Immature natural killer cell (primary cell): ENCODE data around the gene C3orf70. TPM values are rescaled to one million over a fixed set of nuclear protein-coding genes. Genes with fewer than 3 reads are reported as not detected.

Experiments used
- DNase-seq, 3 donors: peaks; one replicate each; pipeline ENCODE4 v3.0.0; 2022; ENCODE audit warnings: mixed read lengths in 1 of 3
- H3K27ac Mint-ChIP-seq, 6 donors: one replicate each; pipeline ENCODE4 v1.8.0; 2020; ENCODE audit warnings: mixed read lengths in 6 of 6, mild to moderate bottlenecking in 5 of 6, inconsistent platforms in 4 of 6, moderate library complexity in 3 of 6
- H3K27me3 Mint-ChIP-seq, 3 donors: one replicate each; pipeline ENCODE4 v1.8.0; 2020 to 2021; ENCODE audit warnings: low read depth in 3 of 3, mild to moderate bottlenecking in 3 of 3, mixed read lengths in 3 of 3, moderate library complexity in 3 of 3, inconsistent platforms in 1 of 3
- H3K36me3 Mint-ChIP-seq, 3 donors: one replicate each; pipeline ENCODE4 v1.8.0; 2020; ENCODE audit warnings: mixed read lengths in 3 of 3, inconsistent platforms in 2 of 3, mild to moderate bottlenecking in 2 of 3
- H3K4me1 Mint-ChIP-seq, 2 donors: one replicate each; pipeline ENCODE4 v1.8.0; 2020; ENCODE audit warnings: inconsistent platforms in 2 of 2, mild to moderate bottlenecking in 2 of 2, mixed read lengths in 2 of 2, moderate library complexity in 1 of 2
- H3K4me3 Mint-ChIP-seq, 5 donors: one replicate each; pipeline ENCODE4 v1.8.0; 2020; ENCODE audit warnings: mild to moderate bottlenecking in 5 of 5, mixed read lengths in 5 of 5, inconsistent platforms in 3 of 5, moderate library complexity in 3 of 5
- H3K9me3 Mint-ChIP-seq, 6 donors: one replicate each; pipeline ENCODE4 v1.8.0; 2020; ENCODE audit warnings: mild to moderate bottlenecking in 6 of 6, mixed read lengths in 6 of 6, inconsistent platforms in 4 of 6, moderate library complexity in 3 of 6
- polyA plus RNA-seq, 3 donors: library from polyadenylated mRNA; unstranded; fragments of 300-500 nt; fragmentation: Illumina TruSeq; gene quantifications; one replicate each; pipeline ENCODE4 v1.2.3, GENCODE V29; 2021

The C3orf70 gene
- polyA plus RNA-seq, 3 donors from 2014 or later: not detected

DNA sequence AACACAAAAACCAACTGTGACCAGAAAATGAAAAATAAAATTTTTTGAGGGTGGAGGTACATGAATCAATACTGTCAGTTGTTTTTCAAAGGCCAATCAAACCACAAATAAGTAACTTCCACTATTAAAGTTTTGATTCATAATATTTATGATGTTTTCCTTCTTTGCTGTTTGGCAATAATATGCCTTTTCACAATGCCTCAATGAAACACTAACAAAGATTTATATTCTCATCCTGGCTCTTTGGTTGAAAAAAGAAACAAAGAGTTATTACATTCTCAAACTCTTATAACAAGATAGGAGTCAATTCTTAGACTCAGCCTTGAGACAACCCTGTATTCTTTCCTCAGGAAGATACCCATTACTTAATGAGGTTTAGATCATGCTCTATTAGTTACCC, 63.1 kb downstream of the C3orf70 start:
- H3K27ac Mint-ChIP-seq: no peak overlapping the region
- H3K9me3 Mint-ChIP-seq: no peaks in the 10 kb centered on the region
- H3K27me3 Mint-ChIP-seq: peaks cover 0 to 16% (median 0%) of the 10 kb centered on the region in 3 donors
- DNase-seq: no peak
- no peaks in the 10 kb centered on the region for H3K36me3 Mint-ChIP-seq
- H3K4me3 Mint-ChIP-seq: no peak overlapping the region
- H3K4me1 Mint-ChIP-seq: no peaks in the 10 kb centered on the region

DNA sequence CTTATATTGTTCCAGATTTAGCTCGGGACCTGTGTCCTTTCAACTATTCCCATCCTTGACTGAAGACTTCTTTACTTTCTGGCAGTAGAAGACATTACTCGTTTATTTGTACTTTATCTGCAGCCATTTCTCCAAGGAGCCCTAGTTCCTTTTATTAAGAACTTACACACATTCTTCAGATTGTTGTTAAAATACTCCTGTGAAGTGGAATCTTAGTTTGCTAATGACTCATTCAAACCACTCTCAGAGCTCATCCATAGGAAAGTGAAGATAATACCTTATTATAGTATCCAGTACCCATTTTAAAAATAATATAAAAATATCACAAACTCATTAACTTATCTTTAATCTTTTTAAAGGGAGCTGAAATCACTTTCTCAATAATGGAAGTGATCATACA, 63.5 kb downstream of the C3orf70 start:
- Mint-ChIP-seq H3K9me3 (no peaks in the 10 kb centered on the region), H3K27ac (no peak overlapping the region), H3K36me3 (no peaks in the 10 kb centered on the region), H3K4me3 (no peak overlapping the region), H3K4me1 (no peaks in the 10 kb centered on the region), H3K27me3 (peaks cover 0 to 17% (median 0%) of the 10 kb centered on the region in 3 donors)
- no peak for DNase-seq

DNA sequence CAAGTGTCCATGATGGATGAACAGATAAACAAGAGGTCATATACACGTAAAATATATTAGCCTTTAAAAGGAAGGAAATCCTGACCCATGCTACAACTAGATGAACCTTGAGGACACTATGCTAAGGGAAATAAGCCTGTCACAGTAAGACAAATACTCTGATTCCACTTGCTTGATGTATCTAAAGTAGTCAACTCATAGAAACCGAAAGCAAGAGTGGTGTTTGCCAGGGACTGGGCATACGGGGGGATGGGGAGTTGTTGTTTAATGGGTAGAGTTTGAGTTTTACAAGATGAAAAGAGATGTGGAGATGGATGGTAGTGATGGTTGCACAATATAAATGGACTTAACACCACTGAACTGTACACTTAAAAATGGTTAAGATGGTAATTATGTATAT, 65.4 kb downstream of the C3orf70 start:
- H3K36me3 Mint-ChIP-seq: no peaks in the 10 kb centered on the region
- peaks cover 0 to 13% (median 5%) of the 10 kb centered on the region in 3 donors for H3K27me3 Mint-ChIP-seq
- no peak overlapping the region for H3K4me3 Mint-ChIP-seq
- no peaks in the 10 kb centered on the region for H3K4me1 Mint-ChIP-seq
- no peak overlapping the region for H3K27ac Mint-ChIP-seq
- no peaks in the 10 kb centered on the region for H3K9me3 Mint-ChIP-seq
- no peak for DNase-seq

DNA sequence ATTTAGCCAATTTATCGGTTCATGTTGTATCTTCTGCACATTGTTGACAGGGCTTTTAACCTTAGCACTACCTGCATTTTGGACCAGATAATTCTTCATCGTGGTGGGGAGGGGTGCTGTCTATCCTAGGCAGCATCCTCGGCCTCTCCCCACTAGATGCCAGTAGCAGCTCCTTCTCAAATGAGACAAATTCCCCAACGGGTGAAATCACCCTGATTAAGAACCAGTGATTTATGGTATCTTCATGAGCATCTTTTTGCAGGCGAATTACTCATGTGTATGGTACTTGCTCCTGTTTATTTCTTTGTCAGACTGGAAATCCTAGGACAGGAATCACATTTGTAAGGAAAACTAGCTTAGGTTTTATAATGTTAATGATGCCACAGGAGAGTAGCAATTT, 68.0 kb downstream of the C3orf70 start:
- H3K36me3 Mint-ChIP-seq: no peaks in the 10 kb centered on the region
- H3K27ac Mint-ChIP-seq: no peak overlapping the region
- no peaks in the 10 kb centered on the region for H3K9me3 Mint-ChIP-seq
- no peak for DNase-seq
- H3K27me3 Mint-ChIP-seq: peaks cover 0 to 10% (median 5%) of the 10 kb centered on the region in 3 donors
- no peaks in the 10 kb centered on the region for H3K4me1 Mint-ChIP-seq
- no peak overlapping the region for H3K4me3 Mint-ChIP-seq

DNA sequence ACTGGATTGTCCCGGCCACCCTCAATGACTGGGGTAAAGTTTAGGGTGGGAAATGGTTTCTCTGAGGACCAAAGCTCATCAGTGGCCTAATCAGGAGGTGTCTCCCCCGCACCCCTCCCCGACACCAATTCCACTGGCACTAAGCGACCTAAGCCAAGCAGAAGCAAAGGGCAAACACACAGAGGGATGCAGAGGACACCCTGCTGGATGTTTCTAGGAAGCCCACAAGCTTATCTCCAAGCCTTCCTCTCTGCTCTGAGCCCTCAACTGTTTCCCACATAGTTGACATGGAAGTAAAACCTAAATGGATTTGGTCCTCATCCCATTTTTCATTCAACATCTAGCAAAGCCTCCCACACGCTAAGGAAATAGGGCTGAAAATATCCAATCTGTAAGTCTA, 68.5 kb downstream of the C3orf70 start:
- Mint-ChIP-seq H3K4me3 (no peak overlapping the region), H3K27ac (no peak overlapping the region)

DNA sequence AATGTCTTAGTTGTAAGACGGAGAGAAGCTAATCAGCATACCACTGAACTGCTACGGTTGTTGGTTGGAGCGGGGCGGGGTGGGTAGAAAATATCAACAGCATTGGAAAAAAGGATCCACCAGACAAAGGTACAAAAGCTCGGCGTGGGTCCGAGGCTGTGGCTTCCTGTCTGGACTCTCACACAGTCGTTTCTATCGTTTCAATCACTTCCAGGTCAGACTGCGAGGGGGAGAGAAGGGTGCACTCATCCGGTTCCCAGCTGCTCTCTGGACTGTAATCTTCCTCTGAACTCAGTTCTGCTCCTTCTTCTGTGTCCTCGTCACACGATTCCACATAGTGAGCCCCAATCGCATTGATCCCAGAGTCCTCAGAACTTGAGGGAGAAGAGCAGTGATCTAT, 70.0 kb downstream of the C3orf70 start:
- Mint-ChIP-seq H3K27me3 (peaks cover 0 to 10% (median 5%) of the 10 kb centered on the region in 3 donors), H3K4me1 (no peaks in the 10 kb centered on the region), H3K27ac (no peak overlapping the region), H3K36me3 (no peaks in the 10 kb centered on the region), H3K9me3 (no peaks in the 10 kb centered on the region), H3K4me3 (no peak overlapping the region)
- DNase-seq: no peak

More for the DNA sequence above, 68.5 kb downstream of the C3orf70 start:
- no peaks in the 10 kb centered on the region for H3K9me3 Mint-ChIP-seq
- H3K27me3 Mint-ChIP-seq: peaks cover 0 to 10% (median 5%) of the 10 kb centered on the region in 3 donors
- H3K36me3 Mint-ChIP-seq: no peaks in the 10 kb centered on the region
- H3K4me1 Mint-ChIP-seq: no peaks in the 10 kb centered on the region
- DNase-seq: no peak

DNA sequence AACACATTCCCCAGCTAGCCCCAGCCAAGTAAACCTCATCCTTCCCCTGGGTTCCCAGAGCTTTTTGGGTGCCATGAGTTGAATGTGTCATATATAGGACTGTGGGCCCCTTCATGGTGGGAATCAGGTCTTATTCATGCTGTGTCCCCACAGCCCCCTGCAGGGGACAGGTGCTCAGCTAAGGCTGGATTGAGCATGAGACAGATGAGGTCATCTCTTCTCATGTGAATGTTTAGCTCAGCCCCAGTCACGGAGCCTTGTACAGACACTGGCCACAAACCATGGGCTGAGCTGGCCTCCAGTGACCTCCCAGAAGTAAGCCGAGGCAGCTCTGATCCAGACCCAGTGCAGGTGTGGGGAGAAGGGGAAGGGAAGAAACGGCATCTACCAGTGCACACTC, 70.7 kb downstream of the C3orf70 start:
- no peaks in the 10 kb centered on the region for H3K4me1 Mint-ChIP-seq
- no peak for DNase-seq
- no peak overlapping the region for H3K4me3 Mint-ChIP-seq
- H3K9me3 Mint-ChIP-seq: no peaks in the 10 kb centered on the region
- peaks cover 0 to 8% (median 5%) of the 10 kb centered on the region in 3 donors for H3K27me3 Mint-ChIP-seq
- H3K36me3 Mint-ChIP-seq: no peaks in the 10 kb centered on the region
- no peak overlapping the region for H3K27ac Mint-ChIP-seq

DNA sequence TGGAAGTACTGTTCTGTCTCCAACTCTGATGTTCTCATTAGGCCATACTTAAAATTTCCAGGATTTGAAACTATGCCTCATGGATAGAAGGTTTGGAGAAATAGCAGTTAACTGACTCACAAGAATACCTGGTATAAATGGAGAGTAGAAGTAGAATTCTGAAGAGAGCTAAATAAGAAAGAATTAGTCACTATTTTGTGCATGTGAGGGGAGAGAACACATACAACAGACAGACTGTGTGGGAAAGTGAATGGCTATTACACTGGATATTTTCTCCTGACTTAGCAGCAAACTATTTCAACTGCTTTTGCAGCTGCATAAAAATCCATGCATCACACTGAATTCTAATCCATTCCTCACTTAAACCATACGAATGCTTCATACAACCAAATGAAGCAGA, 71.3 kb downstream of the C3orf70 start:
- Mint-ChIP-seq H3K9me3 (no peaks in the 10 kb centered on the region), H3K27me3 (peaks cover 2 to 8% (median 5%) of the 10 kb centered on the region in 3 donors), H3K4me3 (no peak overlapping the region), H3K4me1 (no peaks in the 10 kb centered on the region), H3K36me3 (no peaks in the 10 kb centered on the region), H3K27ac (no peak overlapping the region)
- DNase-seq: no peak

DNA sequence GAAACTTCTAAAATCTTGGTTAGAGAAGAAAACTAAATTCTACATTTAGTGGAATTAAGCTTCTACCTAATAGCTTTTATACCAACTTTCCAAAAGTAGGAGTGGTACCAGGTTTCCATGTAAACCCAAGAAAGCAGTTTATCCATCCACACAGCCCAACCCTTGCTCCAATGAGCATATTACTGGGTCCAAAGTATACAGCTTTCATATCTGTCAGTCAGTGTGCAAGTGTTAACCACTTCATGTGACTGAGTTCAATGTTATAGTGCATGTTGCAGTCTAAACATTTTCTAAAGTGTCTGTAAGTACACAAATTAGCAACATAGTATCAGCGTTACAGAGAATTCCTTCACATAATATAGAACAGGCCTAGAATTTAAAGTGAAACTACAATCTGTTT, 73.2 kb downstream of the C3orf70 start:
- no peaks in the 10 kb centered on the region for H3K4me1 Mint-ChIP-seq
- H3K27ac Mint-ChIP-seq: no peak overlapping the region
- no peaks in the 10 kb centered on the region for H3K9me3 Mint-ChIP-seq
- H3K27me3 Mint-ChIP-seq: peaks cover 3 to 5% (median 4%) of the 10 kb centered on the region in 3 donors
- no peaks in the 10 kb centered on the region for H3K36me3 Mint-ChIP-seq
- no peak overlapping the region for H3K4me3 Mint-ChIP-seq
- no peak for DNase-seq

DNA sequence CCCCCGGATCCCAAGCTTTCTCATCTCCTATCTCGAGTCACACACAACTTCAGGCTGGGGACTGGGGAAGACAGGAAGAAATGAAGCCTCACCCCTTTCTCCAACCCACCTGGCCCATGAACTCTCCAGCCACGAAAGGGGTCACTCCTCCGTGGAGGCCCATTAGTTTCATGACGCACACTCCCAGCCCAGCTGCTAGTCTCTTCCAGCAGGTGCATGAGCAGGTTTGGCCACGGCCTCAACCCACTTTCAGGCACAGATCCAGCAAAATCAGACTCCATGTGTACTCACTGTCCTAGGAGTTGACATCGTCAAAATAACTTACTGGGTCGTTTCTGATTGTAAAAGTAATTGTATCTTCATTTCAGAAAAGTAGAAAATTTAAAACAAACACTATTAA, 76.6 kb downstream of the C3orf70 start:
- DNase-seq: no peak
- no peak overlapping the region for H3K27ac Mint-ChIP-seq
- H3K27me3 Mint-ChIP-seq: peaks cover 0 to 5% (median 3%) of the 10 kb centered on the region in 3 donors
- H3K4me1 Mint-ChIP-seq: no peaks in the 10 kb centered on the region
- H3K9me3 Mint-ChIP-seq: no peaks in the 10 kb centered on the region
- no peak overlapping the region for H3K4me3 Mint-ChIP-seq
- no peaks in the 10 kb centered on the region for H3K36me3 Mint-ChIP-seq

DNA sequence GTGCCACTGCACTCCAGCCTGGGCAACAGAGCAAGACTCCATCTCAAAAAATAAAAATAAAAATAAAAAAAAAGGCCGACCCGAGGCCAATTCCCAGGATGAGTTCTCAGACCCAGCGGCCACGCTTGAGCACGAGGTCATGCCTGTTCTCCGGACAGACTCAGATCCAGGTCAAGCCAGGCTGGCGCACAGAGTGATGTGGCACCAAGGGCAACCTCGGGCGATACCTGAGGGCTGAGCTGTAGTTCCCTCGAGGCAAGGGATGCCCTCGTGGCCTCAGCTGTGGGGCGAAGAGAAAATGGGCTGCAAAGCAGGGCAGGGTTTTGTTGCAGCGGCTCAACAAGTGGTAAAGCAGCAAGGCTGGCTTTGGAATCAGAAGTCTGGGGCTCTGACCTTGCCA, 77.3 kb downstream of the C3orf70 start:
- Mint-ChIP-seq H3K4me3 (no peak overlapping the region), H3K4me1 (no peaks in the 10 kb centered on the region), H3K9me3 (no peaks in the 10 kb centered on the region), H3K36me3 (no peaks in the 10 kb centered on the region), H3K27me3 (peaks cover 0 to 5% (median 3%) of the 10 kb centered on the region in 3 donors), H3K27ac (no peak overlapping the region)
- DNase-seq: no peak

DNA sequence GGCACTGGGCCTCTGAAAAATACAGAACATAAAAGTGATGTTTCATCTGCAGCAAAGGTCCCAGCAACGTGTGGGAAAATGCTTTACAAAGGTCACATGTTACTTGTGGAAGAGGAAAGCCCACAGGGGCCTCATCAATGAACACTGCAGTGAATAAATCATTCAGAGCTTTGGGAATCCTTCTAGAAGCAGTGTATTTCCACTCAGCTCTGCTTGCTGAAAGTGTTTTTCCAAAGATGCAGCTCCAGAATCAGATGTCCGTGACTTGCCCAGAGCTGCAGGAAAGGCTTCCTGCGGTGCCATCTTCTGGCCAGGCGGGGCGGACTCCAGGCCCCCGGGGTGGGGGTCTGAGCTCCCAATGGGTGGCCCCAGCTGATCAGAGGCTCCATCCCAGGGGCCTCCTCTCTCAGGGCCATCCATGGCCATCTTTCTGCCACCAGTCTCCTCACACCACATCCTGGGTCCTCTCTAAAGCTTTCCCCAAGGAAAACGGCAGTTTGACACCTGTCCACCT, 81.5 kb downstream of the C3orf70 start:
- no peaks in the 10 kb centered on the region for H3K36me3 Mint-ChIP-seq
- H3K27ac Mint-ChIP-seq: no peak overlapping the region
- H3K4me1 Mint-ChIP-seq: no peaks in the 10 kb centered on the region
- DNase-seq: no peak
- no peak overlapping the region for H3K4me3 Mint-ChIP-seq
- H3K9me3 Mint-ChIP-seq: no peaks in the 10 kb centered on the region
- H3K27me3 Mint-ChIP-seq: peaks cover under 1 to 8% (median 4%) of the 10 kb centered on the region in 3 donors

DNA sequence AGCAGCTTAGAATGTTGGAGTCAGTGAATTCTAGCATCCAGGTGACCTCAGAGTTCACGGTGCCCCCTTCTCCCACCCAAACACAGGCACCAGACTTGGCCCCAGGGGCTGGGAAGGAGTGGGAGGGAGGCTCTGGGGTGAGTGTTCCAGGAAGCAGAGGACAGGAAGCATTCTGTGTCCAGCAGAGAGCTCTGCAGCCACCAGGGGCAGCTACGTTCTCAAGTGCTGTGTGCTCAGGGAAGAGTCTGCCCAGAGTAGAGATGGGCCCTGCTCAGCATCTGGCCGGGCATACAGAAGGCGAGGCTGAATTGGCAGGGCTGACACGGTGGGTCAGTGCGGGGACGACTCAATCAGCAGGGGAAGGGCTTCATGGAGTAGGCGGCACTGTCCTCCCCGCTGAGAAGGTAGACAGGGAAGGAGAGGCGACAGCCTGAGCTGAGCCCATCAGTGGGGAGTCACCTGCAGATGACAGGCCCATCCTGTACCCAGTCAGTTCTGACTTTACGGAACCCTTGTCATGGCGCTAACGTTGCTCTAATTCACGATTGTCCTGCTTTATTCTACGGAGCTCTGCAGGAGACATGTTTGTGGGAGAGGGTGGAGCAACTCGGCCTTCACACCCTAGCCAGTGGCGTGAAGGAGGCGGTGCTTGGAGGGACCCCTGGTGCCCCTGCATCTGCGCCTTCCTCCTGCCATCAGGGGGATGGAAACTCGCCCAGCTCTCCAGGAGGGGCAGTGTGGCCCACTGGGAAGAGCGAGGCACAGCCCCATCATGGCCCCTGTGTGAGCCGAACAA, 82.2 kb downstream of the C3orf70 start:
- DNase-seq: no peak
- H3K9me3 Mint-ChIP-seq: no peaks in the 10 kb centered on the region
- H3K27me3 Mint-ChIP-seq: peaks cover 4 to 6% (median 4%) of the 10 kb centered on the region in 3 donors
- H3K4me3 Mint-ChIP-seq: no peak overlapping the region
- H3K36me3 Mint-ChIP-seq: no peaks in the 10 kb centered on the region
- H3K27ac Mint-ChIP-seq: no peak overlapping the region
- H3K4me1 Mint-ChIP-seq: no peaks in the 10 kb centered on the region

DNA sequence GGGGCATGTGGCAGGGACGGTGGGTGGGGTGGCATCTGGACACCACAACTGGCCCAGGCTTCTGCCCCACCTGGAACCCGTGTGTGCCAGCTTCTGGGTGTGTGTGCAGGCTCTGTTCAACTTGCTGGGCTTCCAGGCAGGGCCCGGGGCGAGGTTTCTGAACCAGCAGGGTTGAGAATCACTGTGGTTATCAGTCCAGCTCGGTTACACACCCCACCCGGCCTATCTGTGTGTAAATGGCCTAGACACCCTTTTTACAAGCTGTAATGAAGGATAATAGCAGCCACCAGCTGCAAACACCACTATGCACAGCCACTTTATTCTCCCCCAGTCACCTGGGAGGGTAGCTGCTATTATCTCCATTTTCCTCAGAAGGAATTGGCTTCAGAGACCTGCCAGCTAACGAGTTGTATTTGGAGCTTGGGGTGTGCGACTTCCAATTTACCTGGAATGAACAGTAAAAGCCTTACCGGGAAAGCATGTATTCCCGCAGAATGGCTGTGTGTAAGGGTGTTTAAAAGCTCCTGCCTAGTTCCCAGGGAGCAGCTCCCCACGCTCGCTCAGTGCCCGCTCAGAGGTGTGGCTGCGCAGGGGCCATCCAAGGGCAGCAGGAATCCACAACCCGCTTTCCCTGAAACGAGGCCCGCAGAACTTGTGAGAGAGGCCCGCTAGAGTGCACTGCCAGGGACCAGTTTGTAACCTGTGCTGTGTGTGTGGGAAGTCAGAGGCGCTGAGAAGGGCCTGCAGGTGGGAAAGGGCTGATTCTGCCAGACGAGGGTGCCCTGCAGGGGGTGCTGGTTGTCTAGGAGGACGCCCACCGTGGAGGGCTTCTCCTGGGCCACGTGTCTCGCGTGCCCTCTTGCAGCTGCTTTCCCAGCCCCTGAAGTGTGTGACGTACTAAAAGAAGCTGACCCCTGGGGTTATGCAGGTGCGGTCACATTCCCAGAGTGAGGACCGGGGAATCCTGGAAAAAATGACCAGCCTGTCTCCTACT, 83.5 kb downstream of the C3orf70 start:
- no peaks in the 10 kb centered on the region for H3K9me3 Mint-ChIP-seq

More for the DNA sequence above, 83.5 kb downstream of the C3orf70 start:
- peaks cover 4 to 7% (median 4%) of the 10 kb centered on the region in 3 donors for H3K27me3 Mint-ChIP-seq
- no peaks in the 10 kb centered on the region for H3K4me1 Mint-ChIP-seq
- no peak overlapping the region for H3K27ac Mint-ChIP-seq
- no peaks in the 10 kb centered on the region for H3K36me3 Mint-ChIP-seq
- H3K4me3 Mint-ChIP-seq: no peak overlapping the region
- no peak for DNase-seq
